Measurements from ENCODE around the gene RTL9.
A peak's percentile ranks its signal among the peaks of the same experiment; 100 is the strongest.

RTL9 gene

DNA sequence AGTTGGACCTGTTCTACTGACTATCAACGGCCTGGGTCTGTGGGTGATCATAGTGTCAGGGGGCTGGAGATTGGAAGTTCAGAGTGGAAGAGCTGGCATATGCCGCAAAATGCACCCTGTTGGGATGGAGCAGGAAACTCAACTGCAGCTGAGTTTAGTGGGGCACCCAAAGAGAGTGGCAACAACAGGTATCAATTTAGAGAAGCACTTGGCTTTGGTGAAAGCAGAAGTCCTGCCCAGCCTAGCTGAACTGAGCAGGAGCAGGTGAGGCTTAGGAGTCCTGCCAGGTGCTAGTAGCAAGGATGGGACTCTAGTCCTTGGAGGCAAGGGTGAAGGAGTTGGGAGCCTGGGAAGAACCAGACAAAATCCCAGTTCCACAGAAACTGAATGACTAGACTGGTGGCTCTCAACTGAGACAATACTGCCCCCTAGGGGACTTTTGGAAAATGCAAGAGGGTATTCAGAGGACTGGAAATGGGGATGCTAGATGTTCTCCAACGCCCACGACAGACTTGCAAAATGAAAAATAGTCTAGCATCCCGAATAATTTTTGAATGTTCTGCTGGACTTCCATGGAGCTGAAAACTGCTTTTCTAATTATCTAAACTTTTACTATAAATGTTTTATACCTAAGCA, 49.4 kb downstream of the RTL9 start:
- DNase-seq, result peak; percentile 72

Data from activated CD4-positive, alpha-beta T cell treated with anti-CD3 and anti-CD28 coated beads, Interleukin-2, amount 50 U/mL, for 16 hours (primary cell).